A673 (cell line): ENCODE results near the gene ADAMTSL1. TPM values are rescaled to one million over a fixed set of nuclear protein-coding genes. Genes with fewer than 3 reads are reported as not detected.

Source experiments
- BruUV-seq: library from RNA; stranded (reverse); fragments of 400-500 nt; replicated peaks from 2 replicates; lab custom pipeline; 2021; lab: Mats Ljungman, UMichigan
- CTCF ChIA-PET: fragments of 300-600 bp; sonication (Branson Sonifier 250); formaldehyde crosslinking; loops from one replicate; lab custom pipeline; 2022; ENCODE audit warnings: antibody characterized with exemption; lab: Charles Lee
- POLR2A ChIA-PET: fragments of 300-600 bp; sonication (Branson Sonifier 250); formaldehyde crosslinking; loops from one replicate; lab custom pipeline; 2022; ENCODE audit warnings: antibody characterized with exemption; ENCODE audit not compliant: low non-redundant PET; lab: Charles Lee
- DNase-seq: peaks from one replicate; pipeline ENCODE4 v3.0.0-alpha.2; 2015; ENCODE audit warnings: low spot score
- H3K27ac ChIP-seq: fragments of 200-600 bp; sonication (generic); 2 replicates; pipeline ENCODE4 v1.5.1; 2016; ENCODE audit warnings: mixed run types, low read depth, mild to moderate bottlenecking, mixed read lengths, antibody characterized with exemption, low read length; ENCODE audit not compliant: poor library complexity, severe bottlenecking
- H3K27me3 ChIP-seq: fragments of 200-600 bp; sonication (generic); replicated peaks from 2 replicates; pipeline ENCODE4 v1.6.1; 2017; ENCODE audit warnings: mixed run types, low read depth, mild to moderate bottlenecking, mixed read lengths, antibody characterized with exemption, low read length; ENCODE audit not compliant: insufficient read depth, poor library complexity
- H3K36me3 ChIP-seq: fragments of 200-600 bp; sonication (generic); 2 replicates; pipeline ENCODE4 v1.6.1; 2016; ENCODE audit warnings: mixed run types, mild to moderate bottlenecking, mixed read lengths, antibody characterized with exemption, low read length; ENCODE audit not compliant: insufficient read depth, poor library complexity, severe bottlenecking
- H3K4me1 ChIP-seq: fragments of 200-600 bp; sonication (generic); 2 replicates; pipeline ENCODE4 v1.6.1; 2017; ENCODE audit warnings: mixed run types, mild to moderate bottlenecking, mixed read lengths, antibody characterized with exemption, low read length; ENCODE audit not compliant: insufficient read depth, poor library complexity, severe bottlenecking
- H3K4me3 ChIP-seq: fragments of 200-600 bp; sonication (generic); 2 replicates; pipeline ENCODE4 v1.5.1; 2016; ENCODE audit warnings: low read depth, mixed run types, mild to moderate bottlenecking, mixed read lengths, low read length; ENCODE audit not compliant: poor library complexity, severe bottlenecking
- H3K9me3 ChIP-seq: fragments of 200-600 bp; sonication (generic); 2 replicates; pipeline ENCODE4 v1.6.1; 2016; ENCODE audit warnings: mixed run types, low read depth, mild to moderate bottlenecking, mixed read lengths, antibody characterized with exemption, low read length; ENCODE audit not compliant: poor library complexity, severe bottlenecking
- CTCF ChIP-seq: fragments of 300-800, 200-600 bp; sonication (generic); conservative IDR thresholded peaks from 2 replicates; pipeline ENCODE4 v1.5.1; 2017; ENCODE audit warnings: low read depth, mild to moderate bottlenecking, antibody characterized with exemption, low read length, moderate library complexity, mixed read lengths
- EZH2 ChIP-seq: fragments of 200-600 bp; sonication (generic); IDR thresholded peaks from 2 replicates; pipeline ENCODE4 v1.6.1; 2017; ENCODE audit warnings: borderline replicate concordance, low read depth, mild to moderate bottlenecking, mixed read lengths, antibody characterized with exemption, low read length; ENCODE audit not compliant: poor library complexity, severe bottlenecking
- intact Hi-C: fragments of 100-400 bp; cut with micrococcal nuclease; formaldehyde crosslinking; loops from one replicate; pipeline ENCODE4 v1.10.0; 2022; ENCODE audit not compliant: unreplicated experiment
- total RNA-seq: library from RNA; stranded (reverse); gene quantifications from 2 replicates; pipeline ENCODE4 v1.2.3, GENCODE V29; 2021

Gene ADAMTSL1
- total RNA-seq, 1 experiment from 2014 or later = not detected

GRCh38 chr9:18741945-18742344 is 268.0 kb downstream of the ADAMTSL1 start:
- Histone ChIP-seq H3K36me3 (no peaks in the 10 kb centered on the region), H3K9me3 (no peaks in the 10 kb centered on the region), H3K27ac (no peak overlapping the region), H3K4me1 (no peaks in the 10 kb centered on the region), H3K27me3 (no peaks in the 10 kb centered on the region), H3K4me3 (no peak overlapping the region)
- ChIA-PET POLR2A (no interaction called here), CTCF (no interaction called here)
- BruUV-seq = no TSS peak
- no peak for DNase-seq
- TF ChIP-seq CTCF (no peak), EZH2 (no peak)
- intact Hi-C loops = no loop called here

- intact Hi-C loops = no loop called here
- POLR2A ChIA-PET = no interaction called here
- H3K27ac ChIP-seq = no peak overlapping the region
- no peaks in the 10 kb centered on the region for H3K9me3 ChIP-seq
- CTCF ChIA-PET = no interaction called here
- DNase-seq = no peak
- TF ChIP-seq CTCF = no peak
- H3K4me1 ChIP-seq = no peaks in the 10 kb centered on the region
- no peaks in the 10 kb centered on the region for H3K27me3 ChIP-seq
- H3K4me3 ChIP-seq = no peak overlapping the region
- BruUV-seq = no TSS peak
- H3K36me3 ChIP-seq = no peaks in the 10 kb centered on the region
These were observed 269.5 kb downstream of the ADAMTSL1 start for GRCh38 chr9:18743421-18743820.

- H3K36me3 ChIP-seq = no peaks in the 10 kb centered on the region
- no peak overlapping the region for H3K27ac ChIP-seq
- no peaks in the 10 kb centered on the region for H3K4me1 ChIP-seq
- H3K27me3 ChIP-seq = no peaks in the 10 kb centered on the region
- no peak overlapping the region for H3K4me3 ChIP-seq
- POLR2A ChIA-PET = no interaction called here
- BruUV-seq = no TSS peak
- no peak for DNase-seq
- CTCF ChIA-PET = no interaction called here
- TF ChIP-seq CTCF = no peak
- TF ChIP-seq EZH2 = no peak
- intact Hi-C loops = no loop called here
- no peaks in the 10 kb centered on the region for H3K9me3 ChIP-seq
These were observed 270.0 kb downstream of the ADAMTSL1 start for GRCh38 chr9:18743971-18744370.
